M059J (cell line): Measurements from ENCODE around the gene ZFYVE21. TPM values are rescaled to one million over a fixed set of nuclear protein-coding genes. Genes with fewer than 3 reads are reported as not detected.

Source experiments
- DNase-seq: peaks from one replicate; pipeline ENCODE4 v3.0.0-alpha.2; 2012; ENCODE audit warnings: low read depth
- total RNA-seq: library from RNA; depleted of rRNA; stranded (reverse); fragments of >200 nt; shearing (Covaris generic); gene quantifications from 2 replicates; pipeline ENCODE4 v1.2.3, GENCODE V29; 2014

ZFYVE21 gene
- total RNA-seq, 1 experiment from 2014 or later: 32.3 TPM

GRCh38 chr14:103725001-103725682, 9.5 kb downstream of the ZFYVE21 start:
- DNase-seq: no peak

DNA sequence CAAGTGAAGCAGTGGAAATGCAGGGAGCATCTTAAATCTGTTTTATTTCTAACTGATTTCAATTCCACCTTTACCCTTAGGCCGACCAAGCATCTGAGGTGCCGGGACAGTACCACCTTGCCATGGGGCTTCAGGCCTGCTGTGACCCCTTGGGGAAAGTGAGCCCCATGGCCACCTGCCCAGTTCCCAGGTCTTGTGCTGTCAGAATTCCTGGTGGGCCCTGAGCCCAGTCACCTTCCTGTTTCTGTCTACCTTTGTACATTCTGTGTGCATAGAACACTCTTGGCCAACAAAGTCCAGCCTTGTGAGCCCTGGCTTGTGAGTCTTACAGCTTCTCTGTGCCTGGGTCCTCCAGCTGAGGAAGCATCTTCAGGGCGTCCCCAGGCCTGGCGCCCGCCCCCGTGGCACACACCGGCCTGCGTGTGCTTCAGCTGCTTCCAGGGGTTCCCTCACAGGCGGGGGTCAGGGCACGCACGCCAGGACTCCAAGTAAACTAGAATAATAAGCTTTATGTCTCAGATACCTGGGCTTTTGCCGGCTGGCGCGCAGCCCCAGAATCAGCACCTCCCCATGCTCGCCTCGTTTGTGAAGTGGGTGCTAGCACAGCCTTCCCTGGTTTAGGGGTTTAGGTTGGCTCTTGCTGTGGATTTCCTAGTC, 10.3 kb downstream of the ZFYVE21 start:
- no peak for DNase-seq

DNA sequence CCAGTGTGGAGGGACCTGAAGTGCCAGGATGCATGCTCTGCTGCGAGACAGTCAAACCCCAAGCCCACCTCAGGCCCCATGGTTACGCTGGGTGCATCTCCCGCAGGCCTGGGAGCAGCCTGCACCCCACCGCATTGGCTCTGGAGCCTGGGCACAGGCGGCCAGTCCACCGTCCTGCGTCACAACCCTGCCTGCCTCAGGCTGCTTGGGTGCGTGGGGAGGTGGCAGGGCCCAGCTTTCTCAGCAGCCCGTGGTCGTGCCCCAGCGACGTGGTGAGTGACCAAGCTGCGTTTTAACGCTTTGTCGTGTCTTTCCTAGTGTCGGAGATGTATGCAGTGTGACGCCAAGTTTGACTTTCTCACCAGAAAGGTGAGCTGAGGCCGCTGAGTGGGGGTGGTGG, 10.9 kb downstream of the ZFYVE21 start:
- DNase-seq: no peak

DNA sequence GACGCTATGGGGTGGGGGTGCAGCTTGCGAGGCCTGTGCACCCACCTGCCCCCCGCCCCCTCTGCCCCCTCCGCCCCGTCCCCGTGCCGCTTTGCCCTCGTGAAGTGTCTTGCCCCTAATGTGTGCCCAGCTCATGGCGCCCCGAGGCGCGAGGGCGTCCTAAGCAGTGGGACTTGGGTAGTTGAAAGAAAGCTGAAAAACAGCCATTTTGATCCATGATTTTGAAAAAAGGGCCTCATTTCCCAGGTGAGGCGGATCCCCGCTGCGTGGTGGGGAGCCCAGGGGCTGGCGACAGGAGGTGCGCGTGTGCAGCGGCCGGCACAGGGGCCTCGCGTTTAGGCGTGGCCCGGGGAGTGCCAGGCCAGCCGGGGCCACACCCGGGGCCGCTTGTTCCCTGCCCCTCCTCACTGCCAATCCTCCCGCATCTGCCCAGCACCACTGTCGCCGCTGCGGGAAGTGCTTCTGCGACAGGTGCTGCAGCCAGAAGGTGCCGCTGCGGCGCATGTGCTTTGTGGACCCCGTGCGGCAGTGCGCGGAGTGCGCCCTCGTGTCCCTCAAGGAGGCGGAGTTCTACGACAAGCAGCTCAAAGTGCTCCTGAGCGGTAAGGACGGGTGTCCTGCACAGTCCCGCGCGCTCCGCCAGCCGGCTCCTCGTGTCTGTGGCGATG, 11.8 kb downstream of the ZFYVE21 start:
- no peak for DNase-seq

GRCh38 chr14:103728141-103728540, 12.5 kb downstream of the ZFYVE21 start:
- no peak for DNase-seq

GRCh38 chr14:103728721-103729120, 13.1 kb downstream of the ZFYVE21 start:
- no peak for DNase-seq

- no peak for DNase-seq
These were observed 14.2 kb downstream of the ZFYVE21 start for GRCh38 chr14:103729496-103730448.

- no peak for DNase-seq
These were observed 15.0 kb downstream of the ZFYVE21 start for GRCh38 chr14:103730490-103731035.

DNA sequence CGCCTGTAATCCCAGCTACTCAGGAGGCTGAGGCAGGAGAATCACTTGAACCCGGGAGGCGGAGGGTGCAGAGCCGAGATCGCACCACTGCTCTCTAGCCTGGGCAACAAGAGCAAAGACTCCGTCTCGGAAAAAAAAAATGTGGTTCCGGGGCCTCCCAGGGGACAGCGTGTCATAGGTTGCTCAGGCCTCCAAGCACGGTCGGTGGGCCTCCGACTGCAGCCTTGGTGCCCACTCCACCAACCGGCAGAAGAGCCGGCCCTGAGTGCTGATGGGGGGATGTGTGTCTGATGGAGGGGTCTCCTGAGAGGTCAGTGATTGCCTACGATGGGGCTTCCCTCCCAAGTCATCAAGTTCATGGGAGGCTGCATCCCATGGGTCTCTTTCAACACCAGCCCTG, 15.9 kb downstream of the ZFYVE21 start:
- DNase-seq: no peak

DNA sequence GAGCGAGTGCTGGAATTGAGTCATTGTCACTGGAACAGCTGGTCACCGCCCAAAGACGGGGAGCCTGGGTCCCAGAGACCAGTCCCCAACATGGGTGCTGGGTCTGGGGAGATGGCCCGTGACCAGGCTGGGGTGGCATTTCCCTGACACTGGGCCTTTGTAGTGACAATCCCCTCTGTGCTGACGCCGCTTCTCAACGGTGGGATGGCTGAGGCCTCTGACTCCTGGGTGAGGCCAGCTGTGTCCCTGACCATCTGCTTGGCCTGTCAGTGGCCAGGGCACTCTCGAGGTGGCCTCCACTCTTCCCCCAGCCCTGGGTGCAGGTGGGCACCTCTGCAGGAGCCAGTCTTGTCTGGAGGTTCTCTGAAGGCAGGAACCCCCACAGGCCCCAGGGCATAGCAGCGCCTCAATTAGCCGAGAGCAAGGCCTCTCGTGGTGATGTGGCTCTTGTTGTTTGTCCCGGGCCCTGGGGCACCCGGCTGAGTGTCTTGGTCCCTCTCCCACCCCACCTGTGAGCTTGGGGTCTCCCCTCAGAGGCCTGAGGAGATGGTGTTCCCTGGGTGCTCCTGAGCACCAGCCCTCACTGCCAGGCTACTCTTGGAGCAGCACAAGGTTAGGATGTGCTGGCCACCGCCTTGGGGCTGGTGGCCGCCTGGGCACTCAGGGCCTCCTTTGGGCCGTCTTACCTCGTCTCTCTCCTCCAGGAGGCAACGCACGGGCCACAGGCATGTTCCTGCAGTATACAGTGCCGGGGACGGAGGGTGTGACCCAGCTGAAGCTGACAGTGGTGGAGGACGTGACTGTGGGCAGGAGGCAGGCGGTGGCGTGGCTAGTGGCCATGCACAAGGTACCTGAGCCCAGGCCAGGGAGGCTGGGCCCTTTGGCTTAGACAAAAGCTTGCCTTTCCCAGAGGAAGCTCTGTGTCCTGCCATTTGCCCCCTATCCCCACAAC, 16.6 kb downstream of the ZFYVE21 start:
- DNase-seq: no peak

GRCh38 chr14:103732868-103733620, 17.4 kb downstream of the ZFYVE21 start:
- no peak for DNase-seq

GRCh38 chr14:103733651-103734050, 18.0 kb downstream of the ZFYVE21 start:
- peak; percentile 41 for DNase-seq

DNA sequence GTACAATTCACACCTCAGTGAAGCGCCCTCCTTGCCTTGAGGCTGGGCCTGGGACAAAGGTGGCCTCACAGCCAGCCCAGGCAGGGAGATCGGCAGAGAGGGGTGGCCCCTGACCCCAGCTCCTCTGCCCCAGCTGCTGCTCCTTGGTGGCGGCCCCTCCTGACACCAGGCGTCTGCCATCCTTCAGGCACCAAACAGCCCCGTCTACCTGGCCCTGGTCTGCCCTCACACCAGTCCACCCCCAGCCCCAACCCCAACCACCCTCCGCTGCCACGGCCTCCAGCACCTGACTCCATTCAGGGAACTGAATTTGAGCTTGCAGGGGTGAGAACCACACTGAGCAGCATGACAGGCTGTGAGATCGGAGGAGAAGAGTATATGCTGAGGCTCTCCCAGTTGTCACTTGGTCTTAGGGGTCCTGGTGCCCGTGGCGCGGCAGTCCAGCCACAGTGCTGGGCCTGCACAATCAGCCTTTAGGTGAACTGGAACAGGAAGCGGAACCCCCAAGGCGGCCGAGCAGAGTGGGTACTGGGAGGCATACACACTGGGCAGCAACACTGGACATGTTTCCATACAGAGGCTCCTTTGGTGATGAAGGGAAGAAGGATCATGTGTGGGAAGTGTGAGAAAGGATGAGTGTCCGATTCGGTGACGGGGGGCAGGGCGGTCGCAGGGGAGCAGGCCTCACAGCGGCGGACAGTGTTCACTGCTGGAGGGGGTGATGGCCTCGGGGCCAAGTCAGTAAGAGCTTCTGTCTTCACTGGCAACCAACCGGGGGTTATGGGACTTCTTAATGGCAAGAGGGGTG, 18.7 kb downstream of the ZFYVE21 start:
- no peak for DNase-seq

DNA sequence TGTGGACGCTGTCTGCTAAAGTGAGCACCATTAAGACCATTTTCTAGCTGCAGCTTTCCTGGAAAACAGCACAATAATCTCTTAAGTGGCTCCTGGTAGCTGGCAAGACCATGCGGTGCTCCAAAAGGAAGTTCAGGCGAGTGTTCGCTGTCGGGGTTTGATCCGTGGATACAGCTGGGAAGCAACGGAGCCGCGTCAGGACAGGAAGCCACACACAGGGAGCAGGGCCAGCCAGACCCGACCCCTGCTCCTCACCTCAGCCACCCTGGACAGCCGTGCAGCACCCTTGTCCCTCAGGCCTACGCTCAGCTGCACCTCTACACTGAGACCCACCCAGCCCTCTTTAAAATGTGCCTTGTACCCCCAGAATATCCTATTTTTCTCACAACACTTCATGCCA, 19.4 kb downstream of the ZFYVE21 start:
- DNase-seq: no peak

GRCh38 chr14:103735439-103735814, 19.8 kb downstream of the ZFYVE21 start:
- DNase-seq: no peak

- DNase-seq: no peak
These were observed 20.4 kb downstream of the ZFYVE21 start for GRCh38 chr14:103735815-103736545.

DNA sequence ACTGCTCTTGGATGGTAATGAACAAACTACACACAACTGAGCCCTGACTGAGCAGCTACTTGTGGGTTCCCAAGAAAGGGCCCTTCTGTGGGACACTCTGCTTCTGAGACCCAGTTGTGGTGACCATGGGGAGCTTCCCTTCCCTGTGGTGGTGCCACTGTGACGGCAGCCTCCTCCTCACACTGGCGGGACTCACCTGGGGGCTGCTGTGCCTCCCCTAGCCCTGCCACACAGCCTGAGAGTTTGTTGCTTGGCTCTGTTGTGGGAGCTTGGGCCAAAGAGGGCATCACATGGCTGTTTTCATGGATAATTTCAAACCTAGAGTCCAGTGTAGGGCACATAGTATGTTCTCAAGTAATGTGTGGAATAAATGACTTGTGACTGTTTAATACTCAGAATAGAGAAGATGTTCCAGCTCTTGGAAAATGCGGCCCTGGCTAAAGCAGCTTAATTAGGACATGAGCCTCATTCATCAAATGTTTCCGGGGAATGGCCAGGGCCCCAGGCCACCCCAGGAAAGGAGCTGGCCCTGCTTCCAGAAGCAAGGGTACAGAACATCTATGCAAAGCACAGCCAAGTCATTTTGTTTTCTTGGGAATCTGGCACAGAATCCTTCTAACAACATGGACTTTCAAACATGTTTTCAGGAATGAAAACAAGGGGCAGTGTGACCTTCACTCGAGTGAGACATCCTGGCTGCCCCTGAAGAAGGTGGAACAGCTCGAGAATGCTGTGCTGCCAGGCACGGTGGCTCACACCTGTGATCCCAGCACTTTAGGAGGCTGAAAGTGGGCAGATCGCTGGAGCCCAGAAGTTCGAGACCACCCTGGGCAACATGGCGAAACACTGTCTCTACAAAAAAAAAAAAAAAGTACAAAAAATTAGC, 21.2 kb downstream of the ZFYVE21 start:
- DNase-seq: no peak
